Stimulated activated CD4-positive, alpha-beta T cell treated with anti-CD3 and anti-CD28 coated beads, Interleukin-2, amount 100 ng/mL, for 4 hours (primary cell): ENCODE measurements around the gene SIX3.

Source experiments
- DNase-seq: peaks from one replicate; pipeline ENCODE4 v3.0.0-alpha.2; 2020; ENCODE audit warnings: low read depth

The SIX3 gene

GRCh38 chr2:44943693-44944101 is 2.2 kb downstream of the SIX3 start:
- no peak for DNase-seq

GRCh38 chr2:44944102-44944951 is 2.8 kb downstream of the SIX3 start:
- DNase-seq, result no peak

- DNase-seq, result no peak
These were observed 3.6 kb downstream of the SIX3 start for GRCh38 chr2:44944952-44945612.

- DNase-seq, result no peak
These were observed 4.3 kb downstream of the SIX3 start for GRCh38 chr2:44945676-44946371.

- DNase-seq, result no peak
These were observed 5.0 kb downstream of the SIX3 start for GRCh38 chr2:44946372-44947027.

GRCh38 chr2:44947028-44947375 is 5.5 kb downstream of the SIX3 start:
- DNase-seq, result no peak

GRCh38 chr2:44948565-44949328 is 7.2 kb downstream of the SIX3 start:
- DNase-seq, result no peak

GRCh38 chr2:44949329-44950151 is 8.0 kb downstream of the SIX3 start:
- no peak for DNase-seq

GRCh38 chr2:44950646-44951045 is 9.1 kb downstream of the SIX3 start:
- DNase-seq, result no peak

- DNase-seq, result no peak
These were observed 9.6 kb downstream of the SIX3 start for GRCh38 chr2:44951124-44951523.

GRCh38 chr2:44951714-44952113 is 10.2 kb downstream of the SIX3 start:
- DNase-seq, result no peak

- DNase-seq, result no peak
These were observed 10.8 kb downstream of the SIX3 start for GRCh38 chr2:44952143-44952805.

GRCh38 chr2:44952806-44953498 is 11.4 kb downstream of the SIX3 start:
- DNase-seq, result no peak

- DNase-seq, result no peak
These were observed 12.0 kb downstream of the SIX3 start for GRCh38 chr2:44953499-44953883.

GRCh38 chr2:44954447-44954888 is 13.0 kb downstream of the SIX3 start:
- DNase-seq, result no peak

- no peak for DNase-seq
These were observed 13.5 kb downstream of the SIX3 start for GRCh38 chr2:44954889-44955592.

- DNase-seq, result peak; percentile 56
These were observed 14.3 kb downstream of the SIX3 start for GRCh38 chr2:44955593-44956392.

GRCh38 chr2:44956843-44957242 is 15.3 kb downstream of the SIX3 start:
- DNase-seq, result no peak
